ENCODE measurements around the gene HIF1AN. TPM values are rescaled to one million over a fixed set of nuclear protein-coding genes. Genes with fewer than 3 reads are reported as not detected.

HIF1AN gene
- total and polyA plus RNA-seq, 2 of the 8 experiments (the other 6 are each of a cell fraction or from before 2014, with no cell fraction given) = 10.9 to 62.8 TPM

GRCh38 chr10:100524638-100525037 lies 11.1 kb upstream of the HIF1AN start:
- FAIRE-seq = no peak
- H3K4me2 ChIP-seq (ENCODE audit: insufficient read depth in 1 of 2, low read depth in 2 of 2, low read length in 2 of 2) = no peak overlapping the region
- no peak overlapping the region for H3K14ac ChIP-seq (ENCODE audit: insufficient read length)
- no peak overlapping the region for H2BK15ac ChIP-seq (ENCODE audit: low read length)
- H2BK20ac ChIP-seq (ENCODE audit: low read length) = no peak overlapping the region
- H3K79me1 ChIP-seq (ENCODE audit: low read depth, low read length) = peaks cover 2% of the 10 kb centered on the region; the same call in 1 of the 2 replicates
- no peak overlapping the region for H3K23ac ChIP-seq (ENCODE audit: insufficient read length)
- H3K4me1 ChIP-seq (replicated peaks in 1 of 4; ENCODE audit: control insufficient read depth in 3 of 4, insufficient read depth in 4 of 4, low read length in 3 of 4) = peaks cover 0 to 2% (median 0%) of the 10 kb centered on the region in 4 experiments; a peak in 2 of 7 replicates
- no peak overlapping the region for H2BK12ac ChIP-seq (ENCODE audit: low read depth, low read length)
- CTCF ChIA-PET (ENCODE audit: partially characterized antibody) = interaction anchor here (0.6 to 5.0 kb wide), 12 partner anchors 9 to 647 kb away, joined by 3 to 29 read pairs (median 6); partner anchors contain the start of gene HIF1AN
- no peak overlapping the region for H4K91ac ChIP-seq (replicated peaks; ENCODE audit: insufficient read length, low read length)
- no peak for DNase-seq (ENCODE audit: low read depth in 1 of 2, low spot score in 2 of 2)
- no peak overlapping the region for H3K56ac ChIP-seq (replicated peaks; ENCODE audit: insufficient read length, low read depth, low read length)
- H3K27ac ChIP-seq (ENCODE audit: low read depth, low read length) = no peak overlapping the region
- no peak overlapping the region for H2AK5ac ChIP-seq (ENCODE audit: low read depth, low read length)
- H2BK120ac ChIP-seq (replicated peaks; ENCODE audit: low read depth, low read length) = no peak overlapping the region
- no peak overlapping the region for H2BK5ac ChIP-seq (ENCODE audit: low read depth, low read length)
- 79% methylated on average over 2 of the region's 2 CpGs; no CpG with 5 or more reads in 1 of the 2 experiments for WGBS, 2 experiments (ENCODE audit: extremely low coverage in 1 of 2, insufficient coverage in 1 of 2, insufficient read length in 1 of 2, insufficient replicate concordance in 2 of 2, low coverage in 1 of 2, low lambda C conversion rate in 2 of 2, missing lambda C conversion rate in 1 of 2)
- H3K9ac ChIP-seq (replicated peaks in 1 of 4; ENCODE audit: extremely low read depth in 1 of 4, low read depth in 3 of 4, low read length in 3 of 4) = no peak overlapping the region
- H3K27me3 ChIP-seq (replicated peaks in 1 of 4; ENCODE audit: control insufficient read depth in 3 of 4, extremely low read depth in 1 of 4, insufficient read depth in 3 of 4, low read length in 3 of 4) = peaks cover 0 to 12% (median 10%) of the 10 kb centered on the region in 4 experiments; a peak in 5 of 7 replicates
- POLR2A ChIA-PET (ENCODE audit: partially characterized antibody) = interaction anchor here (0.7 kb wide), 1 partner anchor 86 kb away, joined by 3 read pairs; no protein-coding TSS in a partner anchor
- no peak overlapping the region for H3K4ac ChIP-seq (replicated peaks; ENCODE audit: insufficient read length, low read depth, low read length)
- H2AFZ ChIP-seq (ENCODE audit: low read length) = no peak overlapping the region
- H4K5ac ChIP-seq (ENCODE audit: insufficient read length, low read depth, low read length) = no peak overlapping the region
- H3K18ac ChIP-seq (ENCODE audit: extremely low read depth, low read length) = no peak overlapping the region
- peaks cover 0 to 2% of the 10 kb centered on the region in 2 experiments for H4K20me1 ChIP-seq (replicated peaks in 1 of 2; ENCODE audit: control insufficient read depth in 1 of 2, insufficient read depth in 2 of 2, low read length in 2 of 2)
- H3K36me3 ChIP-seq (ENCODE audit: control insufficient read depth in 2 of 4, insufficient read depth in 4 of 4, low read length in 3 of 4) = peaks cover 7 to 35% (median 14%) of the 10 kb centered on the region in 4 experiments
- no peak overlapping the region for H3K4me3 ChIP-seq (ENCODE audit: extremely low read depth in 1 of 4, insufficient read depth in 2 of 4, low read depth in 3 of 4, low read length in 4 of 4)
- no peaks in the 10 kb centered on the region for H3K9me3 ChIP-seq (ENCODE audit: insufficient read depth in 2 of 2, low read depth in 1 of 2, low read length in 1 of 2)
- no peak overlapping the region for H4K8ac ChIP-seq (ENCODE audit: extremely low read depth, insufficient read depth, low read length)
- H3K79me2 ChIP-seq (ENCODE audit: control insufficient read depth in 1 of 2, insufficient read depth in 2 of 2, low read length in 2 of 2) = peaks cover 0 to 14% of the 10 kb centered on the region in 2 experiments; a peak in 3 of 4 replicates
- H3K23me2 ChIP-seq (ENCODE audit: low read depth, low read length) = peaks cover 13% of the 10 kb centered on the region
- TF ChIP-seq TCF12 (IDR thresholded peaks at IDR 0.05; ENCODE audit: low read depth, low read length) (no peak), SP2 (IDR thresholded peaks at IDR 0.05; ENCODE audit: low read length) (no peak), FOSL1 (IDR thresholded peaks at IDR 0.05; ENCODE audit: insufficient read depth, low read depth, low read length) (no peak), ATF2 (IDR thresholded peaks at IDR 0.05; ENCODE audit: low read length) (no peak), TAF7 (optimal IDR thresholded peaks at IDR 0.05; ENCODE audit: borderline replicate concordance, low read depth, low read length) (no peak), RAD21 (IDR thresholded peaks at IDR 0.05 in 1 of 2, conservative IDR thresholded peaks at IDR 0.05 in 1 of 2; ENCODE audit: low read depth in 2 of 2, low read length in 2 of 2) (no peak), PHF8 (conservative IDR thresholded peaks at IDR 0.05; ENCODE audit: low read depth, low read length) (no peak), SIX5 (IDR thresholded peaks at IDR 0.05; ENCODE audit: low read depth, low read length) (no peak), HDAC2 (IDR thresholded peaks at IDR 0.05; ENCODE audit: borderline replicate concordance in 1 of 2, low read depth in 2 of 2, low read length in 2 of 2) (no peak), SUZ12 (IDR thresholded peaks at IDR 0.05; ENCODE audit: low read length) (no peak), JUN (IDR thresholded peaks at IDR 0.05; ENCODE audit: low read depth, low read length) (no peak)

Data from H1 (cell line).